ENCODE data around the gene ACER2.

Gene ACER2
- total RNA-seq, result 2.8 to 3.9 (median 3.7) reads per million in 3 donors

DNA sequence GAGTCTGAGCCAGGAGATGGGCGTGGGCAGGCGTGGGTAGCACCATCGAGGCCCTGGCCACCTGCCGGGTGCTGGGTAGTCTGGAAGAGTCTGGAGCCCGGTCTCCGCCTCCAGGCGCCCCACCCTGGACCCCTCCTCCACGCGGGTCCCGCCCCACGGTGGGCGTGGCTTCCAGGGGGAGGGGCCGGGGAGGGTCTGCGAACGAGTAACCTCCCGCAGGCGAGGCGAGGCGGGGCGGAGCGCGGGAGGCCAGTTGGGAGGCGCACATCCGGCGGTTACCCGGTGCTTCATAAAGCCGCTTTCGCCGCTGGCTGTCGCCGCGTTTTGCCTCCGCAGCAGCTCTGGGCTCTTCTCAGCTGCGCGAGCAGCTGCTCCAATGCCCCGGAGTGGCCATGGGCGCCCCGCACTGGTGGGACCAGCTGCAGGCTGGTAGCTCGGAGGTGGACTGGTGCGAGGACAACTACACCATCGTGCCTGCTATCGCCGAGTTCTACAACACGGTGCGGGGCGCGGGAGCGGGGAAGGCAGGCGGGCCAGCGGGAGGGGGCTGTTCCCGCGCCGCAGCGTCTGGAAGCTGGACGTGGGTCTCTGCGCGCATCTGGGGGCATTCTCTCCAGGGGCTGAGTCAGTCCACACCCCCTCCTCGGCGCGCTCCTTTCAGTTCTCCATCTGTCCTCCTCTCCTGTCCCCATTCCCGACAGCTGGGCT, at the start of gene ACER2:
TSS of gene ACER2 (plus strand) at position 317 of the 708 bp plus-strand sequence. CDS start at position 393, 76 bp downstream.
- Histone ChIP-seq H3K9me3 (ENCODE audit: control insufficient read depth, low read length) (no peaks in the 10 kb centered on the region), H3K4me1 (ENCODE audit: control insufficient read depth, insufficient read depth, low read length, poor library complexity, severe bottlenecking) (no peaks in the 10 kb centered on the region), H3K27ac (ENCODE audit: insufficient read depth, low read length, poor library complexity, severe bottlenecking) (peak within 1 kb of the TSS; percentile 45), H3K27me3 (replicated peaks; ENCODE audit: control insufficient read depth, insufficient read depth, low read length, poor library complexity, severe bottlenecking) (no peaks in the 10 kb centered on the region), H3K4me3 (ENCODE audit: insufficient read depth, low read depth, low read length, poor library complexity, severe bottlenecking) (peak within 1 kb of the TSS; percentile 85), H3K36me3 (ENCODE audit: control insufficient read depth, insufficient read depth, low read length) (no peaks in the 10 kb centered on the region)
- peak; percentile 92 to 94 (median 92) for DNase-seq

DNA sequence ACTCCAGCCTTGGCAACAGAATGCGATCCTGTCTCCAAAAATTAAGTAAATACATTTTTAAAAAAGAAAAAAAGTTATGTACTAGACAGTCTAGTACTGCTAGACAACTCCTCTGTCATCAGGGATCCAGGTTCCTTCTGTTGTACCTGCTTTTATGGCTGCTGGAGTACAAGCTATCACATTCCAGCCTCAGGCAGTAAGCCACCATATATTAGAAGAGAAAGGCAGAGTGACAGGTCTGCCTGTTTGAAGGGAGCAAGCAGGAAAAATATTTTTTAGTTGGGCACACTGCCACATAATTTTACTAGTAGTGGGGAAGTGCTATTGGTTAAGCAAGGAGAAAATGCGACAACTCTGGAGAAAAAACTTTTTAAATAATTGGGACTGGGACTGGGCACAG, 39.7 kb upstream of the ACER2 start:
- Histone ChIP-seq H3K27ac (ENCODE audit: insufficient read depth, low read length, poor library complexity, severe bottlenecking) (no peak overlapping the region), H3K27me3 (replicated peaks; ENCODE audit: control insufficient read depth, insufficient read depth, low read length, poor library complexity, severe bottlenecking) (no peaks in the 10 kb centered on the region), H3K4me1 (ENCODE audit: control insufficient read depth, insufficient read depth, low read length, poor library complexity, severe bottlenecking) (no peaks in the 10 kb centered on the region), H3K4me3 (ENCODE audit: insufficient read depth, low read depth, low read length, poor library complexity, severe bottlenecking) (no peak overlapping the region), H3K9me3 (ENCODE audit: control insufficient read depth, low read length) (no peaks in the 10 kb centered on the region), H3K36me3 (ENCODE audit: control insufficient read depth, insufficient read depth, low read length) (peaks cover 21% of the 10 kb centered on the region)
- no peak for DNase-seq

GRCh38 chr9:19371942-19372341, 36.9 kb upstream of the ACER2 start:
- Histone ChIP-seq H3K27ac (ENCODE audit: insufficient read depth, low read length, poor library complexity, severe bottlenecking) (no peak overlapping the region), H3K4me1 (ENCODE audit: control insufficient read depth, insufficient read depth, low read length, poor library complexity, severe bottlenecking) (no peaks in the 10 kb centered on the region)
- DNase-seq, result no peak

DNA sequence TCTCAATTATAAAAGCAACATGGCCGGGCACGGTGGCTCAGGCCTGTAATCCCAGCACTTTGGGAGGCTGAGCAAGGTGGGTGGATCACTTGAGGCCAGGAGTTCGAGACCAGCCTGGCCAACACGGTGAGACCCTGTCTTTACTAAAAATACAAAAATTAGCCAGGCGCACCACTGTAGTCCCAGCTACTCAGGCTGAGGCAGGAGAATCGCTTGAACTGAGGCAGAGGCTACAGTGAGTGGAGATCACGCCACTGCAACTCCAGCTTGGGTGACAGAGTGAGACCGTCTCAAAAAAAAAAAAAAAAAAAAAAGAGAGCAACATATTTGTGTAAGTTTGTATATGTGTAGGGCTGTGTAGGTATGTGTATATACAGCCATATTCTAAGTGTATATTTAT, 36.2 kb upstream of the ACER2 start:
- Histone ChIP-seq H3K27ac (ENCODE audit: insufficient read depth, low read length, poor library complexity, severe bottlenecking) (no peak overlapping the region), H3K4me3 (ENCODE audit: insufficient read depth, low read depth, low read length, poor library complexity, severe bottlenecking) (no peak overlapping the region), H3K27me3 (replicated peaks; ENCODE audit: control insufficient read depth, insufficient read depth, low read length, poor library complexity, severe bottlenecking) (no peaks in the 10 kb centered on the region), H3K9me3 (ENCODE audit: control insufficient read depth, low read length) (no peaks in the 10 kb centered on the region), H3K36me3 (ENCODE audit: control insufficient read depth, insufficient read depth, low read length) (peaks cover 45% of the 10 kb centered on the region), H3K4me1 (ENCODE audit: control insufficient read depth, insufficient read depth, low read length, poor library complexity, severe bottlenecking) (peaks cover under 1% of the 10 kb centered on the region)
- DNase-seq, result no peak

More at GRCh38 chr9:19371942-19372341, 36.9 kb upstream of the ACER2 start:
- H3K4me3 ChIP-seq (ENCODE audit: insufficient read depth, low read depth, low read length, poor library complexity, severe bottlenecking), result no peak overlapping the region
- H3K36me3 ChIP-seq (ENCODE audit: control insufficient read depth, insufficient read depth, low read length), result peaks cover 43% of the 10 kb centered on the region
- H3K9me3 ChIP-seq (ENCODE audit: control insufficient read depth, low read length), result no peaks in the 10 kb centered on the region
- H3K27me3 ChIP-seq (replicated peaks; ENCODE audit: control insufficient read depth, insufficient read depth, low read length, poor library complexity, severe bottlenecking), result no peaks in the 10 kb centered on the region

GRCh38 chr9:19373527-19373926, 35.3 kb upstream of the ACER2 start:
- H3K36me3 ChIP-seq (ENCODE audit: control insufficient read depth, insufficient read depth, low read length), result peaks cover 54% of the 10 kb centered on the region
- no peak for DNase-seq
- no peak overlapping the region for H3K27ac ChIP-seq (ENCODE audit: insufficient read depth, low read length, poor library complexity, severe bottlenecking)

GRCh38 chr9:19375538-19375937, 33.3 kb upstream of the ACER2 start:
- H3K27ac ChIP-seq (ENCODE audit: insufficient read depth, low read length, poor library complexity, severe bottlenecking), result no peak overlapping the region
- DNase-seq, result no peak
- H3K9me3 ChIP-seq (ENCODE audit: control insufficient read depth, low read length), result no peaks in the 10 kb centered on the region
- peaks cover 65% of the 10 kb centered on the region for H3K36me3 ChIP-seq (ENCODE audit: control insufficient read depth, insufficient read depth, low read length)
- H3K4me3 ChIP-seq (ENCODE audit: insufficient read depth, low read depth, low read length, poor library complexity, severe bottlenecking), result no peak overlapping the region
- H3K27me3 ChIP-seq (replicated peaks; ENCODE audit: control insufficient read depth, insufficient read depth, low read length, poor library complexity, severe bottlenecking), result no peaks in the 10 kb centered on the region
- peaks cover 13% of the 10 kb centered on the region for H3K4me1 ChIP-seq (ENCODE audit: control insufficient read depth, insufficient read depth, low read length, poor library complexity, severe bottlenecking)

More at GRCh38 chr9:19373527-19373926, 35.3 kb upstream of the ACER2 start:
- Histone ChIP-seq H3K27me3 (replicated peaks; ENCODE audit: control insufficient read depth, insufficient read depth, low read length, poor library complexity, severe bottlenecking) (no peaks in the 10 kb centered on the region), H3K9me3 (ENCODE audit: control insufficient read depth, low read length) (no peaks in the 10 kb centered on the region), H3K4me3 (ENCODE audit: insufficient read depth, low read depth, low read length, poor library complexity, severe bottlenecking) (no peak overlapping the region), H3K4me1 (ENCODE audit: control insufficient read depth, insufficient read depth, low read length, poor library complexity, severe bottlenecking) (peaks cover 10% of the 10 kb centered on the region)

DNA sequence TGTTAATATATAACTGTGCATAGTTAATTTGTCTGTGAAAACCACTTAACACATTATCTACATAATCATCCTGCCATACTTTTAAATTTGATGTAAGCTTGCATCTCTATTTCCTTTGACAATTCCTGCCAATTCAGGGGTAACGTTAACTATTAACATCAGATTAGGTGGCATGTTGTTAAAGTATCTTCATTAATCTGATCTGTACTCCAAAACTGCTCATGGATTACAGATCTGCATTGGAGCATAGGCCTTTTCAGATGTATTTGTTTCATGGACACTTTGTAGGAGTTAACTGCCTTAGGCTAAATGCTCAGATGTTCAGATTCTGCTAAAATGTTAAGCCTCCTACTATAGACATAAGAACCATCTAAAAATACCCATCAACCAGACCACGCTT, 31.9 kb upstream of the ACER2 start:
- DNase-seq, result no peak
- Histone ChIP-seq H3K27ac (ENCODE audit: insufficient read depth, low read length, poor library complexity, severe bottlenecking) (no peak overlapping the region), H3K27me3 (replicated peaks; ENCODE audit: control insufficient read depth, insufficient read depth, low read length, poor library complexity, severe bottlenecking) (no peaks in the 10 kb centered on the region), H3K36me3 (ENCODE audit: control insufficient read depth, insufficient read depth, low read length) (peaks cover 59% of the 10 kb centered on the region), H3K9me3 (ENCODE audit: control insufficient read depth, low read length) (no peaks in the 10 kb centered on the region), H3K4me1 (ENCODE audit: control insufficient read depth, insufficient read depth, low read length, poor library complexity, severe bottlenecking) (peaks cover 13% of the 10 kb centered on the region), H3K4me3 (ENCODE audit: insufficient read depth, low read depth, low read length, poor library complexity, severe bottlenecking) (no peak overlapping the region)

GRCh38 chr9:19378164-19378563, 30.6 kb upstream of the ACER2 start:
- no peak overlapping the region for H3K4me3 ChIP-seq (ENCODE audit: insufficient read depth, low read depth, low read length, poor library complexity, severe bottlenecking)

GRCh38 chr9:19378647-19379046, 30.2 kb upstream of the ACER2 start:
- Histone ChIP-seq H3K27ac (ENCODE audit: insufficient read depth, low read length, poor library complexity, severe bottlenecking) (peak overlapping the region; percentile 80), H3K9me3 (ENCODE audit: control insufficient read depth, low read length) (no peaks in the 10 kb centered on the region), H3K27me3 (replicated peaks; ENCODE audit: control insufficient read depth, insufficient read depth, low read length, poor library complexity, severe bottlenecking) (no peaks in the 10 kb centered on the region), H3K36me3 (ENCODE audit: control insufficient read depth, insufficient read depth, low read length) (peaks cover 57% of the 10 kb centered on the region), H3K4me1 (ENCODE audit: control insufficient read depth, insufficient read depth, low read length, poor library complexity, severe bottlenecking) (peaks cover 13% of the 10 kb centered on the region), H3K4me3 (ENCODE audit: insufficient read depth, low read depth, low read length, poor library complexity, severe bottlenecking) (no peak overlapping the region)
- DNase-seq, result no peak

More at GRCh38 chr9:19378164-19378563, 30.6 kb upstream of the ACER2 start:
- H3K9me3 ChIP-seq (ENCODE audit: control insufficient read depth, low read length), result no peaks in the 10 kb centered on the region
- H3K27me3 ChIP-seq (replicated peaks; ENCODE audit: control insufficient read depth, insufficient read depth, low read length, poor library complexity, severe bottlenecking), result no peaks in the 10 kb centered on the region
- no peak overlapping the region for H3K27ac ChIP-seq (ENCODE audit: insufficient read depth, low read length, poor library complexity, severe bottlenecking)
- no peak for DNase-seq
- peaks cover 13% of the 10 kb centered on the region for H3K4me1 ChIP-seq (ENCODE audit: control insufficient read depth, insufficient read depth, low read length, poor library complexity, severe bottlenecking)
- peaks cover 59% of the 10 kb centered on the region for H3K36me3 ChIP-seq (ENCODE audit: control insufficient read depth, insufficient read depth, low read length)

- H3K9me3 ChIP-seq (ENCODE audit: control insufficient read depth, low read length), result no peaks in the 10 kb centered on the region
- H3K27me3 ChIP-seq (replicated peaks; ENCODE audit: control insufficient read depth, insufficient read depth, low read length, poor library complexity, severe bottlenecking), result no peaks in the 10 kb centered on the region
- peak overlapping the region; percentile 80 for H3K27ac ChIP-seq (ENCODE audit: insufficient read depth, low read length, poor library complexity, severe bottlenecking)
- H3K4me3 ChIP-seq (ENCODE audit: insufficient read depth, low read depth, low read length, poor library complexity, severe bottlenecking), result peak overlapping the region; percentile 76
- H3K4me1 ChIP-seq (ENCODE audit: control insufficient read depth, insufficient read depth, low read length, poor library complexity, severe bottlenecking), result peaks cover 13% of the 10 kb centered on the region
- peaks cover 53% of the 10 kb centered on the region for H3K36me3 ChIP-seq (ENCODE audit: control insufficient read depth, insufficient read depth, low read length)
- DNase-seq, result no peak
Measured at GRCh38 chr9:19379283-19379682, 29.5 kb upstream of the ACER2 start.
